GM21515 (cell line): ENCODE data around the gene CELSR1.
"Not testable (repeated sequence)": the region's sequence is repeated elsewhere in the genome, so short reads cannot be mapped to it uniquely, and the experiment has no call there.

Experiments
- ATAC-seq: cut with Tn5 transposase; IDR thresholded peaks from one replicate; pipeline ENCODE4 v1.9.1; 2021; ENCODE audit not compliant: unreplicated experiment

Gene CELSR1

GRCh38 chr22:46336119-46337078 is 201.0 kb downstream of the CELSR1 start:
- no peak for ATAC-seq

GRCh38 chr22:46335201-46336118 is 202.0 kb downstream of the CELSR1 start, which contains the start of gene TRMU:
TRMU (plus strand) TSS chr22:46335714; CDS start chr22:46335765, 51 bp downstream.
- peak; percentile 78 for ATAC-seq

- ATAC-seq: no peak
Observed at GRCh38 chr22:46331496-46331895, 205.9 kb downstream of the CELSR1 start.

- no peak for ATAC-seq
Observed at GRCh38 chr22:46330426-46330825, 207.0 kb downstream of the CELSR1 start.

- ATAC-seq: no peak
Observed at GRCh38 chr22:46329616-46330015, 207.8 kb downstream of the CELSR1 start.

- no peak for ATAC-seq
Observed at GRCh38 chr22:46328797-46329196, 208.6 kb downstream of the CELSR1 start.

GRCh38 chr22:46327691-46328465 is 209.5 kb downstream of the CELSR1 start:
- no peak for ATAC-seq

GRCh38 chr22:46326066-46326680 is 211.2 kb downstream of the CELSR1 start:
- no peak for ATAC-seq

- no peak for ATAC-seq
Observed at GRCh38 chr22:46323162-46323561, 214.3 kb downstream of the CELSR1 start.

- ATAC-seq: no peak
Observed at GRCh38 chr22:46322711-46323110, 214.7 kb downstream of the CELSR1 start.

GRCh38 chr22:46320716-46321386 is 216.6 kb downstream of the CELSR1 start:
- no peak for ATAC-seq

- no peak for ATAC-seq
Observed at GRCh38 chr22:46320166-46320710, 217.2 kb downstream of the CELSR1 start.

GRCh38 chr22:46319319-46319718 is 218.1 kb downstream of the CELSR1 start:
- ATAC-seq: no peak

GRCh38 chr22:46318576-46318975 is 218.8 kb downstream of the CELSR1 start:
- no peak for ATAC-seq

- no peak for ATAC-seq
Observed at GRCh38 chr22:46317646-46318045, 219.8 kb downstream of the CELSR1 start.

- no peak for ATAC-seq
Observed at GRCh38 chr22:46315976-46316375, 221.4 kb downstream of the CELSR1 start.

- not testable (repeated sequence) for ATAC-seq
Observed at GRCh38 chr22:46312848-46313247, 224.6 kb downstream of the CELSR1 start.

GRCh38 chr22:46312056-46312455 is 225.4 kb downstream of the CELSR1 start:
- no peak for ATAC-seq
